ENCODE data around the gene DDIT4L. TPM values are rescaled to one million over a fixed set of nuclear protein-coding genes. Genes with fewer than 3 reads are reported as not detected.

The DDIT4L gene
- total RNA-seq, 2 donors from 2014 or later, result 2.0 to 10.1 TPM

DNA sequence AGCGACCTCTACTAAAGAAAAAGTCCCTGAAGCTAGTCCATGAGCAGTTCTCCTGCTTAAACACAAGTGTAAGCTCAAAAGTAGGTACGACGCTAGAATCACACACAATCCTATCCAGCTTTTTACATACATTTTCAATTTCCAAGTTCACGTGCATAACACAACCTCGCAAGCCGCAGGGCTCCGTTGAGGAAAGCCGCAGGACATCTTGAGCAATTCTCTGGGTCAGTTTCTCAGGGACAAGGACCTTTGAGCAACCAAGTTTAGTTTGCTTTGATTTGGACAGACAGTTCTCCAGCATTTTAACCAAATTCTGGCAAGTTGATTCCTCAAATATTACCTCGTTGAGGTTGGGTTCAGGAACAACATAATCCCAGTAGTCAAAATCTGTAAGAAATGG is 2.5 kb downstream of the DDIT4L start:
- TF ChIP-seq, protein P1, sequence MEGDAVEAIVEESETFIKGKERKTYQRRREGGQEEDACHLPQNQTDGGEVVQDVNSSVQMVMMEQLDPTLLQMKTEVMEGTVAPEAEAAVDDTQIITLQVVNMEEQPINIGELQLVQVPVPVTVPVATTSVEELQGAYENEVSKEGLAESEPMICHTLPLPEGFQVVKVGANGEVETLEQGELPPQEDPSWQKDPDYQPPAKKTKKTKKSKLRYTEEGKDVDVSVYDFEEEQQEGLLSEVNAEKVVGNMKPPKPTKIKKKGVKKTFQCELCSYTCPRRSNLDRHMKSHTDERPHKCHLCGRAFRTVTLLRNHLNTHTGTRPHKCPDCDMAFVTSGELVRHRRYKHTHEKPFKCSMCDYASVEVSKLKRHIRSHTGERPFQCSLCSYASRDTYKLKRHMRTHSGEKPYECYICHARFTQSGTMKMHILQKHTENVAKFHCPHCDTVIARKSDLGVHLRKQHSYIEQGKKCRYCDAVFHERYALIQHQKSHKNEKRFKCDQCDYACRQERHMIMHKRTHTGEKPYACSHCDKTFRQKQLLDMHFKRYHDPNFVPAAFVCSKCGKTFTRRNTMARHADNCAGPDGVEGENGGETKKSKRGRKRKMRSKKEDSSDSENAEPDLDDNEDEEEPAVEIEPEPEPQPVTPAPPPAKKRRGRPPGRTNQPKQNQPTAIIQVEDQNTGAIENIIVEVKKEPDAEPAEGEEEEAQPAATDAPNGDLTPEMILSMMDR (IDR thresholded peaks at IDR 0.05), result no peak
- H3K36me3 ChIP-seq, result no peaks in the 10 kb centered on the region
- no peak for DNase-seq (ENCODE audit: low spot score)
- peaks cover 0 to 16% of the 10 kb centered on the region in 2 donors for H3K4me1 ChIP-seq
- H3K4me3 ChIP-seq, result no peak overlapping the region
- no peaks in the 10 kb centered on the region for H3K27me3 ChIP-seq
- no peak overlapping the region for H3K27ac ChIP-seq
- H3K9me3 ChIP-seq, result no peaks in the 10 kb centered on the region

DNA sequence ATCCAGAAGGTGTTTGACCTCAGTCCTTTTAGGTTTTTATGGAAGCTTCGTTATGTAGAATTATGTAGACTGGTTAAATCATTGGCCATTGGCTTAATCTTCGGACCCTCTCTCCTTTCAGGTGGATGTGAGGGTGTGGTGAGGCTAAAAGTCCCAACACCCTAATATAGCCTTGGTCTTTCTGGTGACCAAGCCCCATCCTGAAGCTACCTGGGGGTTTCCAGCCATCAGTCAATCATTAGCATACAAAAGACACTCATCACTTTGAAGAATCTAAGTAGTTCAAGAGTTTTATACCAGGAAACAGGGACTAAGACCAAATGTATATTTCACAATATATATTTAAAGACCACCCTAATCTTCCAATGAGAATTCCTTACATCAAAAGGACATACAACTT is 5.5 kb downstream of the DDIT4L start:
- Histone ChIP-seq H3K27ac (no peak overlapping the region), H3K4me3 (no peak overlapping the region), H3K4me1 (peaks cover 0 to 6% of the 10 kb centered on the region in 2 donors), H3K9me3 (no peaks in the 10 kb centered on the region), H3K36me3 (no peaks in the 10 kb centered on the region), H3K27me3 (no peaks in the 10 kb centered on the region)
- DNase-seq (ENCODE audit: low spot score), result no peak
- TF ChIP-seq, protein P1 (IDR thresholded peaks at IDR 0.05), result no peak

DNA sequence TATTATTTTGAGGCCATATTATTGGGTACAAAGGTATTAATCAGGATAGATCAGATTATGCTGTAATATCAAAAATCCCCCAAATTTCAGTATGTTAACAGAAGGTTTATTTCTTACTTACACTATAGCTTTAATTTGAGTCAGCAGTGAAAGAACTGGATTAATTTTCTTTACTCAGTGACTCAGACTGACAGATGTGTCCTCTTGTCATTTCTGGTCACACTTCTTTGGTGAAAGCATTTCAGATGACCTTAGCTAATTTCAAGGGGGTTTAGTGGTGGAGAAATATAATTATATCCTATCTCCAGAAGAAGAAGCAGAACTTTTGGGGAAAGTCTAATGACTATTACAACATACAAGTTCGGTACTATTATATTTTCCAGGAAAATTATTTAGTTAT is 12.4 kb downstream of the DDIT4L start:
- H3K36me3 ChIP-seq, result no peaks in the 10 kb centered on the region
- no peak overlapping the region for H3K27ac ChIP-seq
- H3K4me3 ChIP-seq, result no peak overlapping the region
- H3K27me3 ChIP-seq, result no peaks in the 10 kb centered on the region
- DNase-seq (ENCODE audit: low spot score), result no peak
- TF ChIP-seq, protein P1 (IDR thresholded peaks at IDR 0.05), result no peak
- no peaks in the 10 kb centered on the region for H3K4me1 ChIP-seq
- H3K9me3 ChIP-seq, result no peaks in the 10 kb centered on the region

DNA sequence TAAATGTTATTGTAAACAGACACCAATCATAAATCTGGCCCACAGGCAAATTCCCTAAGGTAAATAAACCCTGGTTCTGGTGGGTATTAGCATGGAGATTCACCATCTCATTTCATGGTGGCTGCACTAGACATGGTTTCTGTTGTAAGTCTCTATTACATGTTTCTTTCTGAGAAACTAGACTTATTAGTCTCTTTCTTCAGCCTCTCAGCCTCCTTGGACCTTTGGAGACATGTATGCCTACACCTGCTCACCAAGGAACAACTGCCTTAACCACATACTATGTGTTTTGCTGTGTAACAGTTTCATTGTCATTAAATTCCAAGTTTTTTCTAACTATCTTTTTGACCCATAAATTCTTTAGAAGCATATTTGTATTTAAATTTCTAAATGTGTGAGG is 13.1 kb downstream of the DDIT4L start:
- no peaks in the 10 kb centered on the region for H3K4me1 ChIP-seq
- no peaks in the 10 kb centered on the region for H3K36me3 ChIP-seq
- DNase-seq (ENCODE audit: low spot score), result no peak
- H3K27ac ChIP-seq, result no peak overlapping the region
- TF ChIP-seq, protein P1 (IDR thresholded peaks at IDR 0.05), result no peak
- H3K4me3 ChIP-seq, result no peak overlapping the region
- no peaks in the 10 kb centered on the region for H3K27me3 ChIP-seq
- H3K9me3 ChIP-seq, result no peaks in the 10 kb centered on the region

DNA sequence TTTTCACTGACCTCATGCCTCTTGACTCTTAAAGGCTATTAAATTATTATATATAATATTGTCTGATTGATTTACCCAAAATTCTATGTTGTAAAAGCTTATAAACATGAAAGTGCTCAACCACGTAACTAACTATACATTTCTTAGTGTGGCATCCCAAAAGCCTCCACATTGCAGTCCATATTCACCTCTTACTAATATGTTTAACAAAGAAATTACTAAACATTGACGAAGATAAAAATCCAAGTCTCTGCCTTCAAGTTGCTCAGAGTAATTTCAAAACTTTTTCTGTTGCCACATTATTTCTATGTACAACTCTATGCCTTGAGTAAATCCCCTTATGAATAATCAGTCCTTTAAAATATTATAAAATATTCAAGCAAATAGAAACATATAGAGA is 14.4 kb downstream of the DDIT4L start:
- H3K4me3 ChIP-seq, result no peak overlapping the region
- H3K9me3 ChIP-seq, result no peaks in the 10 kb centered on the region
- H3K27ac ChIP-seq, result no peak overlapping the region
- H3K36me3 ChIP-seq, result no peaks in the 10 kb centered on the region
- no peaks in the 10 kb centered on the region for H3K4me1 ChIP-seq
- no peaks in the 10 kb centered on the region for H3K27me3 ChIP-seq
- DNase-seq (ENCODE audit: low spot score), result no peak
- TF ChIP-seq, protein P1 (IDR thresholded peaks at IDR 0.05), result no peak

DNA sequence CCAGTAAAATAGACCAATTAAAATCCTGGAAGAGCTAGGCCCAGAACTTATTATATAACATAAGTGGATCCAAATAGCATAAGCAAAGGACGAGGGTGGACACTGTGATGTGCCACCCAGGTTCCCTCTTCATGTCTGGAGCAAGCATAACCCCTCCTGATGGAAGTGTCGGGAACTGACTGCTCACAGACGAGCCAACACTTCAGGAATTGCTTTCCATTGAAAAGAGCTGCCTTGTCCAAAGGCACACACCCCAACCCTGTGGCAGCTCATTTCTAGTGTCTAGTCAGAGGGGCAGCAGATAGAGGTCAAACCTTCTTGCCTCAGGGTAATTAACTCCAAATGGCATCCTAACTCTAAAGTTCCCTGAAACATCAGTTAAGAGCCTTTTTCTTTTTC is 15.3 kb downstream of the DDIT4L start:
- no peaks in the 10 kb centered on the region for H3K27me3 ChIP-seq
- DNase-seq (ENCODE audit: low spot score), result no peak
- H3K36me3 ChIP-seq, result no peaks in the 10 kb centered on the region
- H3K27ac ChIP-seq, result no peak overlapping the region
- no peak overlapping the region for H3K4me3 ChIP-seq
- H3K9me3 ChIP-seq, result no peaks in the 10 kb centered on the region
- TF ChIP-seq, protein P1 (IDR thresholded peaks at IDR 0.05), result no peak
- H3K4me1 ChIP-seq, result no peaks in the 10 kb centered on the region
